PFSK-1 (cell line): ENCODE results near the gene HYI.

ENCODE experiments used
- FOXP2 ChIP-seq: optimal IDR thresholded peaks from 2 replicates; pipeline ENCODE3; 2011; ENCODE audit warnings: borderline replicate concordance, control low read depth, inconsistent platforms; ENCODE audit not compliant: insufficient read depth; ENCODE audit errors: extremely low read length, extremely low read depth
- POLR2AphosphoS5 ChIP-seq: IDR thresholded peaks from 2 replicates; pipeline ENCODE4 v1.6.1; 2012; ENCODE audit warnings: low read depth, mild to moderate bottlenecking, control low read depth, low read length, moderate library complexity
- SIN3A ChIP-seq: IDR thresholded peaks from 2 replicates; pipeline ENCODE4 v1.6.1; 2012; ENCODE audit warnings: mild to moderate bottlenecking, low read length, moderate library complexity, borderline replicate concordance; ENCODE audit not compliant: insufficient read depth
- TAF1 ChIP-seq: IDR thresholded peaks from 2 replicates; pipeline ENCODE4 v1.6.1; 2012; ENCODE audit warnings: low read length, control low read depth, borderline replicate concordance; ENCODE audit not compliant: insufficient read depth
- TF ChIP-seq, protein P1 (sequence below), 2 experiments: IDR thresholded peaks; 2 replicates each; pipeline versions ENCODE4 v1.6.1 to v1.8.0; 2011 to 2012; ENCODE audit warnings: low read depth in 2 of 2, low read length in 2 of 2, control low read depth in 1 of 2, inconsistent platforms in 1 of 2, mild to moderate bottlenecking in 1 of 2, moderate library complexity in 1 of 2; ENCODE audit not compliant: insufficient read depth in 1 of 2

Gene HYI

DNA sequence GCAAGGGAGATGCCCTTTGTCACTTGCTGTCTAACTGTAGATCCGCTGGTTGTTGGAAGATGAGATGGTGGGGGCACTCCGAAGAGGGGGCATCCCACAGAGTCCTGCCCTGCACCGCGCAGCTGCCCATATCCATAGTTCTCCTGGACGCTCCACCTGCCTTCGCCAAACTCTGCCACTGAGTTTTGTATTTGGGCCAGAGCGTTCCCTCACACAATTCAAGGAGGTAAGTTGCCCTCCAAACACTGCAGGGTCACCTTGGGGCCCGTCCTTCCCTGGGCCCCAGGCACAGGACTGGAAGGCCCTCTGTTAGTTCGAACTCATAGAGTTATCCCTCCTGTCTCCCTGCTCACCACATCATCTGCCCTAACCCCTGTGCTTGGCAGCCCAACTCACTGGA is 22.1 kb downstream of the HYI start:
- TF ChIP-seq TAF1 = no peak
- TF ChIP-seq POLR2AphosphoS5 = no peak
- TF ChIP-seq SIN3A = no peak
- TF ChIP-seq FOXP2 = no peak
- TF ChIP-seq, protein P1, sequence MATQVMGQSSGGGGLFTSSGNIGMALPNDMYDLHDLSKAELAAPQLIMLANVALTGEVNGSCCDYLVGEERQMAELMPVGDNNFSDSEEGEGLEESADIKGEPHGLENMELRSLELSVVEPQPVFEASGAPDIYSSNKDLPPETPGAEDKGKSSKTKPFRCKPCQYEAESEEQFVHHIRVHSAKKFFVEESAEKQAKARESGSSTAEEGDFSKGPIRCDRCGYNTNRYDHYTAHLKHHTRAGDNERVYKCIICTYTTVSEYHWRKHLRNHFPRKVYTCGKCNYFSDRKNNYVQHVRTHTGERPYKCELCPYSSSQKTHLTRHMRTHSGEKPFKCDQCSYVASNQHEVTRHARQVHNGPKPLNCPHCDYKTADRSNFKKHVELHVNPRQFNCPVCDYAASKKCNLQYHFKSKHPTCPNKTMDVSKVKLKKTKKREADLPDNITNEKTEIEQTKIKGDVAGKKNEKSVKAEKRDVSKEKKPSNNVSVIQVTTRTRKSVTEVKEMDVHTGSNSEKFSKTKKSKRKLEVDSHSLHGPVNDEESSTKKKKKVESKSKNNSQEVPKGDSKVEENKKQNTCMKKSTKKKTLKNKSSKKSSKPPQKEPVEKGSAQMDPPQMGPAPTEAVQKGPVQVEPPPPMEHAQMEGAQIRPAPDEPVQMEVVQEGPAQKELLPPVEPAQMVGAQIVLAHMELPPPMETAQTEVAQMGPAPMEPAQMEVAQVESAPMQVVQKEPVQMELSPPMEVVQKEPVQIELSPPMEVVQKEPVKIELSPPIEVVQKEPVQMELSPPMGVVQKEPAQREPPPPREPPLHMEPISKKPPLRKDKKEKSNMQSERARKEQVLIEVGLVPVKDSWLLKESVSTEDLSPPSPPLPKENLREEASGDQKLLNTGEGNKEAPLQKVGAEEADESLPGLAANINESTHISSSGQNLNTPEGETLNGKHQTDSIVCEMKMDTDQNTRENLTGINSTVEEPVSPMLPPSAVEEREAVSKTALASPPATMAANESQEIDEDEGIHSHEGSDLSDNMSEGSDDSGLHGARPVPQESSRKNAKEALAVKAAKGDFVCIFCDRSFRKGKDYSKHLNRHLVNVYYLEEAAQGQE (IDR thresholded peaks at IDR 0.05; ENCODE audit: insufficient read depth in 1 of 2, low read depth in 2 of 2, low read length in 2 of 2) = no peak

DNA sequence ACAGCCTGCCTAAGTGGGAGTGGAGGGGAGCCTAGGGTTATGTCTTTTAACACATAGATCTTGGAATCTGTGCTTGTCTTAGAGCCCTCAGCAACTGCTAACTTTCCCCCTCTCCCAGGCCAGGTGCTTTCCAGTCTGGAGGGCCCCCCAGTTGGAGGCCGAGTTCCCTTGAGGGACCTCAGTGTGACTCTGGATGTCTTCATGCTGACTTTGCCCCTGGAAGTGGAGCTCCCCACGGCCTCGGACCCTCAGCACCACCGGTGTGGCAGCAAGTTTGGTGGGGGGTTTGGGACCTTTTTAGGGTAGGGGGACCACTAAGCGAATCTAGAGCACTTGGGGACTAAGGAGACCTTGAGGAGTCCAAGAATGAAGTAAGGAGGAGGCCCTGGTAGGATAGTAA is 22.9 kb downstream of the HYI start:
- no peak for TF ChIP-seq TAF1
- TF ChIP-seq, protein P1 (IDR thresholded peaks at IDR 0.05; ENCODE audit: insufficient read depth in 1 of 2, low read depth in 2 of 2, low read length in 2 of 2) = no peak
- TF ChIP-seq POLR2AphosphoS5 = no peak
- no peak for TF ChIP-seq SIN3A
- no peak for TF ChIP-seq FOXP2

DNA sequence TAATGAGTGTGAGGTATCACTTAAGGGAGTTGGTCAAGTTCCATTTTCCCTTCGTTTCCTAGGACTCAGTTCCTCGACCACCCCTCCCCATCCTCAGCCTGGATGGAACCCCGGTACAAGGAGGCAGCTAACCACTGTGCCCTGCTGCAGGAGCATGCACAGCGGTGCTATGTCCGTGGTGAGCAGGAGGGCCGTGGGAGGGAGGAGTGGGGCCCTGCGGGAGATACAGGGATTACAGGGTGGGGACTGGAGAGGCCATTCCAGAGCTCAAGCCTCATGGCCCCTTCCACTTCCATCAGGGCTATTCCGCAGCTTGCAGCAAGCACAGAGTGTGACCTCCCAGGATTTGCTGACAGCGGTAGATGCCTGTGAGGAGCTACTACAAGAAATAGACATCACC is 25.8 kb downstream of the HYI start:
- TF ChIP-seq, protein P1 (IDR thresholded peaks at IDR 0.05; ENCODE audit: insufficient read depth in 1 of 2, low read depth in 2 of 2, low read length in 2 of 2) = no peak
- TF ChIP-seq SIN3A (no peak), TAF1 (no peak), POLR2AphosphoS5 (no peak), FOXP2 (no peak)

DNA sequence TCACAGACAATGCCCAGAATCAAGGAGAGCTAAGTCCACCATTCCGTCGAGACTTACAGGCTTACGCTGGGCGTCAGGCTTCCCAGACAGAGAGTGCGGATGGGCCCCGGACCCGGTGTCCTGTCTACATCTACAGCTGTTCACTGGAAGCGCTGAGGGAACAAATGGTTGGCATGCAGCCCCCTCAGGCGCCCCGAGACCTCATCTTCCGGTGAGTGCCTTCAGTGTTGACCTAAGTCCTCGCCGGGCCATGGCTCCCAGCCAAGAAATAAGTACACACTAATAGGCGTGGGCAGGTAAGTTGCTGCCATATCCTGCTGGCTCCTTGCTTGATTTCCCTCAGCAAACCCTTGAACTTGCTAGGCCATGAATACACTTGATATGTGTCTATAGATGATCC is 26.2 kb downstream of the HYI start:
- TF ChIP-seq POLR2AphosphoS5 (no peak), FOXP2 (no peak), SIN3A (no peak), TAF1 (no peak)
- TF ChIP-seq, protein P1 (IDR thresholded peaks at IDR 0.05; ENCODE audit: insufficient read depth in 1 of 2, low read depth in 2 of 2, low read length in 2 of 2) = no peak

DNA sequence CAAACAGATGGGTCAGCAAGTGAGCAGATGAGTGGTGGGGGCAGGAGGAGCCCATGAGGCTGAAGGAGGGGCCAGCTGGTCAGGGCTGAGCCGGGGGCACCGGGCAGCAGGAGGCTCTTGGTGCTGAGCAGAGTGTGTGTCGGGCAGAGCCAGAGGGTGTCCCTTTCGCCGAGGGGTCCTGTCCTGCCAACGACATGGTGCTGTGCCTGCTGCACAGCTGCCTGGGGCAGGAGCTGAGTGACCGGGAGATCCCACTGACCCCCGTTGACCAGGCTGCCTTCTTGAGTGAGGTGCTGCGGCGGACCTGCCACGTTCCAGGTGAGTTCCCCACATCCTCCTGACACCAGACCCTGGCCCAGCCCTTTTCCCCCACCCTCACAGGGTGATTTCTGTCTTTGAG is 27.5 kb downstream of the HYI start:
- TF ChIP-seq POLR2AphosphoS5 (no peak), FOXP2 (no peak), SIN3A (no peak), TAF1 (no peak)
- TF ChIP-seq, protein P1 (IDR thresholded peaks at IDR 0.05; ENCODE audit: insufficient read depth in 1 of 2, low read depth in 2 of 2, low read length in 2 of 2) = no peak
